ENCODE data around the gene RASA3. TPM values are rescaled to one million over a fixed set of nuclear protein-coding genes. Genes with fewer than 3 reads are reported as not detected.

Gene RASA3
- total and polyA plus RNA-seq, 9 of the 15 experiments (the other 6 are each of a cell fraction or from before 2014, with no cell fraction given) = 0.72 to 25.3 (median 14.4) TPM

DNA sequence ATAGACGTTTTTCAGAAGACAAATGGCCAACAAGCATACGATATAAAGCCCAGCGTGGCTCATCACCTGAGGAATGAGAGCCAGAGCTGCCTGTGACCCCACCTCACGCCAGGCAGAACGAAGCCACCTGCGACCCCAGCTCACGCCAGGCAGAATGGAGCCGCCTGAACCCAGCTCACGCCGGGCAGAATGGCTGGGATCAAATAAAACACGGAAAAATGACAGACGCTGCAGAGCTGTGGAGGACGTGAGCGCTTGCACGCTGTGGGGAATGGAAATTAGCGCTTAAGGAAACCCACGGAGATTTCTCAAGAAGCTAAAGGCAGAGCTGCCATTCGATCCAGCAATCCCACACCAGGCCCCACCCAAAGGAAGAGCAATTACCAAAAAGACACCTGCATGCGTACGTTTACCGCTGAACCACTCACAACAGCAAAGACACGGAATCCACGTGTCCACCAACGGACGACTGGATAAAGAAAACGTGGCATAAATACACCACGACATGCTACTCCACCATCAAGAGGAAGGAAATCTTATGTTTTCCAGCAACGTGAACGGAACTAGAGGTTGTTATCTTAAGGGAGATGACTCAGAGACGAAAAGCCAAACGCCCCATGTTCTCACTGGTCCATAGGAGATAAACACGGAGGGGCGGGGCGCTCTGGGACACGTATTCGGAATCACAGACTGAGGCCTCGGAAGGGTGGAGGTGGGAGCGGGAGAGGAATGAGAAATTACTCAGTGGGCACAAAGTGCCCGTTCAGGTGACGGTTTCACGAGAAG is 127.8 kb downstream of the RASA3 start (continued):
- TF ChIP-seq CCNT2 (IDR thresholded peaks at IDR 0.05; ENCODE audit: borderline replicate concordance, extremely low read depth, insufficient read length, low read depth, low read length) (no peak), HIVEP1 (CRISPR knock-in tag; IDR thresholded peaks at IDR 0.05) (no peak), SIN3A (IDR thresholded peaks at IDR 0.05; ENCODE audit: borderline replicate concordance in 2 of 2, control insufficient read depth in 1 of 2, low read depth in 2 of 2, low read length in 2 of 2) (peak; percentile 18 to 57; a peak in 2 of 4 replicates), KLF16 (IDR thresholded peaks at IDR 0.05) (no peak), FOS (IDR thresholded peaks at IDR 0.05; ENCODE audit: extremely low read depth, insufficient read length) (peak; percentile 55), ZFP1 (CRISPR knock-in tag; IDR thresholded peaks at IDR 0.05) (no peak), ZNF12 (CRISPR knock-in tag; IDR thresholded peaks at IDR 0.05) (no peak), CREM (IDR thresholded peaks at IDR 0.05; ENCODE audit: low read depth) (peak; percentile 64), ESRRA (IDR thresholded peaks at IDR 0.05; ENCODE audit: borderline replicate concordance, low read depth) (no peak), TRIM28 (IDR thresholded peaks at IDR 0.05) (no peak), NFATC3 (IDR thresholded peaks at IDR 0.05) (no peak), ZNF717 (CRISPR knock-in tag; IDR thresholded peaks at IDR 0.05) (no peak), ZNF274 (IDR thresholded peaks at IDR 0.05; ENCODE audit: borderline replicate concordance, low read depth, low read length) (no peak), HMGN3 (IDR thresholded peaks at IDR 0.05; ENCODE audit: borderline replicate concordance, extremely low read depth, insufficient read length, low read depth, low read length) (no peak), FOXA3 (CRISPR knock-in tag; conservative IDR thresholded peaks at IDR 0.05 in 1 of 2, IDR thresholded peaks at IDR 0.05 in 1 of 2) (no peak), EWSR1 (IDR thresholded peaks at IDR 0.05; ENCODE audit: borderline replicate concordance, low read depth, partially characterized antibody) (no peak), ZC3H4 (CRISPR knock-in tag; IDR thresholded peaks at IDR 0.05; ENCODE audit: borderline replicate concordance) (no peak), DEAF1 (CRISPR knock-in tag; IDR thresholded peaks at IDR 0.05) (no peak), ZNF24 (IDR thresholded peaks at IDR 0.05) (no peak), POLR2G (IDR thresholded peaks at IDR 0.05; ENCODE audit: low read depth, low read length) (peak; percentile 64), LARP7 (IDR thresholded peaks at IDR 0.05) (no peak), NR2C2 (CRISPR knock-in tag; IDR thresholded peaks at IDR 0.05) (no peak), NR2C2 (tag; IDR thresholded peaks at IDR 0.05) (no peak; the same call in 1 of the 2 replicates), BDP1 (IDR thresholded peaks at IDR 0.05; ENCODE audit: insufficient read depth, insufficient read length) (no peak)
- TF ChIP-seq, protein P1, sequence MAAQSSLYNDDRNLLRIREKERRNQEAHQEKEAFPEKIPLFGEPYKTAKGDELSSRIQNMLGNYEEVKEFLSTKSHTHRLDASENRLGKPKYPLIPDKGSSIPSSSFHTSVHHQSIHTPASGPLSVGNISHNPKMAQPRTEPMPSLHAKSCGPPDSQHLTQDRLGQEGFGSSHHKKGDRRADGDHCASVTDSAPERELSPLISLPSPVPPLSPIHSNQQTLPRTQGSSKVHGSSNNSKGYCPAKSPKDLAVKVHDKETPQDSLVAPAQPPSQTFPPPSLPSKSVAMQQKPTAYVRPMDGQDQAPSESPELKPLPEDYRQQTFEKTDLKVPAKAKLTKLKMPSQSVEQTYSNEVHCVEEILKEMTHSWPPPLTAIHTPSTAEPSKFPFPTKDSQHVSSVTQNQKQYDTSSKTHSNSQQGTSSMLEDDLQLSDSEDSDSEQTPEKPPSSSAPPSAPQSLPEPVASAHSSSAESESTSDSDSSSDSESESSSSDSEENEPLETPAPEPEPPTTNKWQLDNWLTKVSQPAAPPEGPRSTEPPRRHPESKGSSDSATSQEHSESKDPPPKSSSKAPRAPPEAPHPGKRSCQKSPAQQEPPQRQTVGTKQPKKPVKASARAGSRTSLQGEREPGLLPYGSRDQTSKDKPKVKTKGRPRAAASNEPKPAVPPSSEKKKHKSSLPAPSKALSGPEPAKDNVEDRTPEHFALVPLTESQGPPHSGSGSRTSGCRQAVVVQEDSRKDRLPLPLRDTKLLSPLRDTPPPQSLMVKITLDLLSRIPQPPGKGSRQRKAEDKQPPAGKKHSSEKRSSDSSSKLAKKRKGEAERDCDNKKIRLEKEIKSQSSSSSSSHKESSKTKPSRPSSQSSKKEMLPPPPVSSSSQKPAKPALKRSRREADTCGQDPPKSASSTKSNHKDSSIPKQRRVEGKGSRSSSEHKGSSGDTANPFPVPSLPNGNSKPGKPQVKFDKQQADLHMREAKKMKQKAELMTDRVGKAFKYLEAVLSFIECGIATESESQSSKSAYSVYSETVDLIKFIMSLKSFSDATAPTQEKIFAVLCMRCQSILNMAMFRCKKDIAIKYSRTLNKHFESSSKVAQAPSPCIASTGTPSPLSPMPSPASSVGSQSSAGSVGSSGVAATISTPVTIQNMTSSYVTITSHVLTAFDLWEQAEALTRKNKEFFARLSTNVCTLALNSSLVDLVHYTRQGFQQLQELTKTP (IDR thresholded peaks at IDR 0.05; ENCODE audit: low read depth in 1 of 2, partially characterized antibody in 2 of 2) = peak in 1 of 2 experiments; percentile 66

All from K562 (cell line).